ENCODE results near the gene RIOK2.

RIOK2 gene

GRCh38 chr5:97183100-97183929 lies at the start of gene RIOK2:
TSS of gene RIOK2 (minus strand) at chr5:97183247. CDS start at chr5:97183191, 56 bp downstream.
- TF ChIP-seq CTCF (IDR thresholded peaks at IDR 0.05) = no peak

GRCh38 chr5:97231025-97231636 lies 48.1 kb upstream of the RIOK2 start:
- peak; percentile 91 for TF ChIP-seq CTCF (IDR thresholded peaks at IDR 0.05)

DNA sequence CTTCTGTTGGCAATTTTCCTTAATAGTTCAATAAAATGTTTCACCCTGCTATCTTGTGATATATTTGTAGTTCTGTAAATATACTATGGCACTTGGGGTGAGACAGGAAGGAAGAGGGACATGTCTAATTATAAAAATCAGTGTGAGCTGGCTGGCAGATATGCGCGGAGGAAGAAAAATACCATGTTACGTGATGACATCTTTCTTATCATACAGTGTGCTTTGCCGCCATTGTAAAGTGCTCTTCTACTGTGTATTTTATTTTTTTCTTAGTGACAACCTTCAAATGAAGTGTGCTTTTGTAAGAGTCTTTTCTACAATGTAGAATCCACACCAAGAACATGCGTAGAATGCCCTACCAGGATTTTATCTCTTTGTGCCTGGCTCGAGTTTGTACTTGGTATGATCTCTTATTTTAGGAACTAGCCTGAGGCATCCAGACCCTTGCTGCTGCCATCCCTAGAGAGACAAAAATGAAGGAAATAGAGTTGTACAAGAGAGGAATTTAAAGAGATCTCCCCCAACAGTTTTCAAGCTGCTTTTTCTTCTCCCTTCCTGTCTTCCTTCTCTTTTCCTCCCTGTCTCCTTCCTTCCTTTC lies 46.7 kb upstream of the RIOK2 start:
- no peak for TF ChIP-seq CTCF (IDR thresholded peaks at IDR 0.05)

GRCh38 chr5:97229196-97229595 lies 46.1 kb upstream of the RIOK2 start:
- no peak for TF ChIP-seq CTCF (IDR thresholded peaks at IDR 0.05)

DNA sequence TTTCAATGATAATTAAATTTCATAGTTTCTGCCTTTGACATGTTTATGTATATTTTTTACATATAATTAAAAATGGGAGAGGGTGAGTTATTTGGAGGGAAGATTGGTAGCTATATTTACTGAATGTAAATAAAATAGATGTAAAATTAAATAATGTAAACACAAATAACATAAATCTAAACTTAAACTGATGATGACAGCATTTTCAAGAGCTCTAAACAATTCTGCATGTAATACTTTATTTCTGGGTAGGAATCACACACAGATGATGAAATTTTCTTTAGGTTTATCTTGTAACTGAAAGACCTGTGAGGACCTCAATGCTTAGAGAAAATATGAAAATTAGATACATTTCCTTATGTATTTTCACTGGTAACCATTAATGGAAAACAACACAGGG lies 42.2 kb upstream of the RIOK2 start:
- TF ChIP-seq CTCF (IDR thresholded peaks at IDR 0.05) = no peak

- no peak for TF ChIP-seq CTCF (IDR thresholded peaks at IDR 0.05)
Observed at GRCh38 chr5:97224112-97224750, 41.2 kb upstream of the RIOK2 start.

GRCh38 chr5:97223596-97223995 lies 40.5 kb upstream of the RIOK2 start:
- no peak for TF ChIP-seq CTCF (IDR thresholded peaks at IDR 0.05)

Measured in LNCAP (cell line).